ENCODE results near the gene KRT38.

KRT38 gene

GRCh38 chr17:41440531-41441033 is at the start of gene KRT38:
Gene KRT38 (minus strand): TSS chr17:41440983. CDS start chr17:41440921, 62 bp downstream.
- DNase-seq: no peak

GRCh38 chr17:41489531-41489930 is 48.7 kb upstream of the KRT38 start, which contains the start of gene KRT36:
Gene KRT36 (minus strand): TSS chr17:41489910. CDS start chr17:41489864, 46 bp downstream.
- no peak for DNase-seq

- no peak for DNase-seq
Measured at GRCh38 chr17:41486809-41487530, 46.2 kb upstream of the KRT38 start.

- DNase-seq: no peak
Measured at GRCh38 chr17:41486316-41486715, 45.5 kb upstream of the KRT38 start.

GRCh38 chr17:41484920-41485904 is 44.4 kb upstream of the KRT38 start:
- no peak for DNase-seq

GRCh38 chr17:41483991-41484826 is 43.4 kb upstream of the KRT38 start:
- DNase-seq: no peak

- DNase-seq: no peak
Measured at GRCh38 chr17:41483531-41483930, 42.7 kb upstream of the KRT38 start.

- no peak for DNase-seq
Measured at GRCh38 chr17:41481036-41481435, 40.3 kb upstream of the KRT38 start, which contains the start of gene KRT35. Gene KRT35 (minus strand): TSS chr17:41481151. CDS start chr17:41481097, 54 bp downstream.

GRCh38 chr17:41480581-41480980 is 39.8 kb upstream of the KRT38 start:
- DNase-seq: no peak

- no peak for DNase-seq
Measured at GRCh38 chr17:41480136-41480535, 39.4 kb upstream of the KRT38 start.

- DNase-seq: no peak
Measured at GRCh38 chr17:41478237-41478636, 37.5 kb upstream of the KRT38 start.

- DNase-seq: no peak
Measured at GRCh38 chr17:41476866-41477815, 36.4 kb upstream of the KRT38 start.

GRCh38 chr17:41475421-41475820 is 34.6 kb upstream of the KRT38 start:
- DNase-seq: no peak

GRCh38 chr17:41474863-41475262 is 34.1 kb upstream of the KRT38 start:
- no peak for DNase-seq

GRCh38 chr17:41468346-41468745 is 27.6 kb upstream of the KRT38 start:
- DNase-seq: no peak

GRCh38 chr17:41467561-41467960 is 26.8 kb upstream of the KRT38 start:
- DNase-seq: no peak

- DNase-seq: no peak
Measured at GRCh38 chr17:41466988-41467387, 26.2 kb upstream of the KRT38 start, which contains the start of gene KRT32. Gene KRT32 (minus strand): TSS chr17:41467386. CDS start chr17:41467325, 61 bp downstream.

- no peak for DNase-seq
Measured at GRCh38 chr17:41464682-41465081, 23.9 kb upstream of the KRT38 start.

- DNase-seq: no peak
Measured at GRCh38 chr17:41464173-41464572, 23.4 kb upstream of the KRT38 start.

- no peak for DNase-seq
Measured at GRCh38 chr17:41463746-41464145, 23.0 kb upstream of the KRT38 start.

GRCh38 chr17:41462705-41463104 is 21.9 kb upstream of the KRT38 start:
- DNase-seq: no peak
